ENCODE measurements around the gene SAMSN1. TPM values are rescaled to one million over a fixed set of nuclear protein-coding genes. Genes with fewer than 3 reads are reported as not detected.

SAMSN1 gene
- total and polyA plus RNA-seq, 2 experiments from 2014 or later: 3.2 to 5.4 TPM

- Histone ChIP-seq H3K4me2 (no peak overlapping the region), H3K4me3 (no peak overlapping the region), H3F3A (replicated peaks; ENCODE audit: low read depth) (no peaks in the 10 kb centered on the region), H3K79me2 (replicated peaks; ENCODE audit: insufficient read depth) (no peaks in the 10 kb centered on the region), H4K20me1 (replicated peaks; ENCODE audit: insufficient read depth) (no peaks in the 10 kb centered on the region), H3K27me3 (ENCODE audit: insufficient read depth) (no peaks in the 10 kb centered on the region), H3K9me2 (ENCODE audit: insufficient read depth) (peaks cover 14% of the 10 kb centered on the region), H3K27ac (ENCODE audit: low read depth) (no peak overlapping the region), H2AFZ (no peak overlapping the region), H3K36me3 (ENCODE audit: insufficient read depth) (0 out of 2 replicates have a peak, but pooled peaks cover 6% of the 10 kb centered on the region), H3K4me1 (ENCODE audit: insufficient read depth) (peaks cover 4% of the 10 kb centered on the region; the same call in 1 of the 2 replicates)
- Mint-ChIP-seq H3K9me3 (peaks cover 18% of the 10 kb centered on the region), H3K4me1 (peaks cover 8% of the 10 kb centered on the region; the same call in 2 of the 3 replicates), H3K27ac (no peak overlapping the region), H3K4me3 (no peak overlapping the region), H3K27me3 (ENCODE audit: insufficient read depth, low read depth, poor library complexity) (no peaks in the 10 kb centered on the region), H3K36me3 (ENCODE audit: low read depth) (peaks cover 17% of the 10 kb centered on the region)
- no peak for DNase-seq (ENCODE audit: low spot score)
- no peak for TF ChIP-seq ZNF462 (CRISPR knock-in tag; IDR thresholded peaks at IDR 0.05)
- no peak for TF ChIP-seq STAT1 (IDR thresholded peaks at IDR 0.05; ENCODE audit: unreplicated experiment)
- TF ChIP-seq ETS1 (IDR thresholded peaks at IDR 0.05): no peak
- no peak for TF ChIP-seq JUNB (IDR thresholded peaks at IDR 0.05; ENCODE audit: unreplicated experiment)
- no peak for TF ChIP-seq ZNF331 (CRISPR knock-in tag; IDR thresholded peaks at IDR 0.05; ENCODE audit: low read depth)
- TF ChIP-seq EZH2 (IDR thresholded peaks at IDR 0.05; ENCODE audit: low read depth, unreplicated experiment): no peak
- no peak for TF ChIP-seq NANOG (IDR thresholded peaks at IDR 0.05; ENCODE audit: borderline replicate concordance)
- no peak for TF ChIP-seq EZH2phosphoT487 (IDR thresholded peaks at IDR 0.05; ENCODE audit: unreplicated experiment)
- TF ChIP-seq CTCF (conservative IDR thresholded peaks at IDR 0.05; ENCODE audit: low read depth in 2 of 2): no peak
- no peak for TF ChIP-seq REST (IDR thresholded peaks at IDR 0.05; ENCODE audit: unreplicated experiment)
- TF ChIP-seq CREB1 (CRISPR knock-in tag; IDR thresholded peaks at IDR 0.05; ENCODE audit: low read depth): no peak
- TF ChIP-seq ZNF114 (CRISPR knock-in tag; IDR thresholded peaks at IDR 0.05): no peak
- TF ChIP-seq POLR2AphosphoS5 (IDR thresholded peaks at IDR 0.05; ENCODE audit: low read depth): no peak
- no peak for ATAC-seq
These were observed 13.0 kb upstream of the SAMSN1 start for GRCh38 chr21:14559102-14559501.
